SK-N-SH (cell line): Measurements from ENCODE around the gene EML1. TPM values are rescaled to one million over a fixed set of nuclear protein-coding genes. Genes with fewer than 3 reads are reported as not detected.
A peak's percentile ranks its signal among the peaks of the same experiment; 100 is the strongest.

ENCODE experiments used
- CTCF ChIA-PET: fragments of 300-600, 350-600 bp; formaldehyde crosslinking; extraction: SDS; loops from one replicate; lab custom pipeline; 2021; lab: Yijun Ruan, JAX
- POLR2A ChIA-PET: fragments of 350-600 bp; sonication (Branson Sonifier 250); formaldehyde crosslinking; extraction: SDS; loops from one replicate; lab custom pipeline; 2020; ENCODE audit warnings: antibody characterized with exemption, inconsistent platforms; lab: Yijun Ruan, JAX
- DNase-seq: peaks from one replicate; pipeline ENCODE4 v3.0.0; 2012
- H2AFZ ChIP-seq: fragments of 200-600 bp; sonication (generic); 2 replicates; pipeline ENCODE4 v1.8.1; 2016; ENCODE audit warnings: antibody characterized with exemption, mild to moderate bottlenecking, low read depth
- H3F3A ChIP-seq: fragments of 200-600 bp; sonication (generic); replicated peaks from 2 replicates; pipeline ENCODE3; 2016; ENCODE audit warnings: antibody characterized with exemption, mild to moderate bottlenecking; ENCODE audit not compliant: insufficient read depth
- H3K27ac ChIP-seq, 2 experiments: fragments of 200-500 bp in 1 of 2; fragments of 200-600 bp in 1 of 2; sonication (Bioruptor generic) in 1 of 2; sonication (generic), shearing (Covaris generic) in 1 of 2; 2 replicates each; pipeline versions ENCODE4 v1.5.1 to v1.6.1; 2014 to 2016; ENCODE audit warnings: low read depth in 2 of 2, inconsistent platforms in 1 of 2, low read length in 1 of 2, mild to moderate bottlenecking in 1 of 2, mixed read lengths in 1 of 2
- H3K27me3 ChIP-seq: fragments of 200-600 bp; sonication (generic), shearing (Covaris generic); 2 replicates; pipeline ENCODE4 v1.6.1; 2016; ENCODE audit warnings: mixed run types; ENCODE audit not compliant: insufficient read depth
- H3K36me3 ChIP-seq, 2 experiments: fragments of 200-500 bp in 1 of 2; fragments of 200-600 bp in 1 of 2; sonication (Bioruptor generic) in 1 of 2; sonication (generic) in 1 of 2; replicated peaks in 1 of 2; 2 replicates each; pipeline versions ENCODE3 to v1.5.1; 2014 to 2016; ENCODE audit warnings: low read length in 1 of 2, mild to moderate bottlenecking in 1 of 2; ENCODE audit not compliant: insufficient read depth in 2 of 2, control insufficient read depth in 1 of 2
- H3K4me1 ChIP-seq, 2 experiments: fragments of 200-500 bp in 1 of 2; fragments of 200-600 bp in 1 of 2; sonication (Bioruptor generic) in 1 of 2; sonication (generic), shearing (Covaris generic) in 1 of 2; 2 replicates each; pipeline versions ENCODE4 v1.5.1 to v1.6.1; 2014 to 2016; ENCODE audit warnings: low read depth in 1 of 2, low read length in 1 of 2, mixed run types in 1 of 2; ENCODE audit not compliant: insufficient read depth in 2 of 2, control insufficient read depth in 1 of 2
- H3K4me2 ChIP-seq: fragments of 200-600 bp; sonication (generic), shearing (Covaris generic); 2 replicates; pipeline ENCODE4 v1.6.1; 2017; ENCODE audit warnings: mixed run types
- H3K4me3 ChIP-seq, 2 experiments: fragments of 200-500 bp in 1 of 2; fragments of 200-600 bp in 1 of 2; sonication (Bioruptor generic) in 1 of 2; sonication (generic), shearing (Covaris generic) in 1 of 2; 2 replicates each; pipeline versions ENCODE4 v1.5.1 to v1.8.1; 2014 to 2016; ENCODE audit warnings: low read depth in 2 of 2, inconsistent platforms in 1 of 2, low read length in 1 of 2, mild to moderate bottlenecking in 1 of 2, mixed read lengths in 1 of 2, moderate library complexity in 1 of 2
- H3K79me2 ChIP-seq: fragments of 200-600 bp; sonication (generic); 2 replicates; pipeline ENCODE4 v1.8.1; 2017; ENCODE audit warnings: mild to moderate bottlenecking; ENCODE audit not compliant: insufficient read depth
- H3K9ac ChIP-seq: fragments of 200-600 bp; sonication (generic); 2 replicates; pipeline ENCODE4 v1.6.1; 2017; ENCODE audit warnings: mixed run types
- H3K9me2 ChIP-seq: fragments of 200-600 bp; sonication (generic); 2 replicates; pipeline ENCODE4 v1.6.1; 2017; ENCODE audit warnings: mixed run types
- H3K9me3 ChIP-seq: fragments of 200-600 bp; sonication (generic); 2 replicates; pipeline ENCODE4 v1.6.1; 2017; ENCODE audit warnings: mixed run types, mild to moderate bottlenecking, moderate library complexity
- H4K20me1 ChIP-seq: fragments of 200-600 bp; sonication (generic); 2 replicates; pipeline ENCODE4 v1.6.1; 2017; ENCODE audit warnings: mild to moderate bottlenecking, mixed run types; ENCODE audit not compliant: insufficient read depth
- FOXM1 ChIP-seq: IDR thresholded peaks from 2 replicates; pipeline ENCODE4 v1.4.0; 2012; ENCODE audit warnings: low read depth, mild to moderate bottlenecking
- GABPA ChIP-seq: IDR thresholded peaks from 2 replicates; pipeline ENCODE4 v1.4.0; 2012; ENCODE audit warnings: low read depth, mild to moderate bottlenecking
- JUND ChIP-seq: IDR thresholded peaks from 2 replicates; pipeline ENCODE4 v1.4.0; 2012
- NFIC ChIP-seq: IDR thresholded peaks from 2 replicates; pipeline ENCODE4 v1.4.0; 2012; ENCODE audit warnings: borderline replicate concordance
- TCF12 ChIP-seq: IDR thresholded peaks from 2 replicates; pipeline ENCODE4 v1.4.0; 2012
- YY1 ChIP-seq: IDR thresholded peaks from 2 replicates; pipeline ENCODE4 v1.4.0; 2012; ENCODE audit warnings: low read depth, mild to moderate bottlenecking
- WGBS: methylation state at CpG from one replicate; pipeline ENCODE4 v1.1.6; 2017; ENCODE audit warnings: low lambda C conversion rate; 5-methylcytosine and 5-hydroxymethylcytosine counted together
- polyA plus RNA-seq, 3 experiments: library from polyadenylated mRNA; depleted of rRNA; stranded (reverse); fragments of >200 nt; gene quantifications; 2 replicates each; pipeline ENCODE4 v1.2.3, GENCODE V29; 2012
- TF ChIP-seq, protein P1 (sequence below): fragments of 150-350 bp; IDR thresholded peaks from 2 replicates; pipeline ENCODE4 v1.6.1; 2016; ENCODE audit warnings: mild to moderate bottlenecking, low read depth, low read length
- TF ChIP-seq, protein P2 (sequence below): fragments of 150-350 bp; IDR thresholded peaks from 2 replicates; pipeline ENCODE4 v1.6.1; 2017; ENCODE audit warnings: antibody characterized with exemption, low read length, low read depth, borderline replicate concordance

Gene EML1
- polyA plus RNA-seq, 1 of the 3 experiments (the other 2 are of a cell fraction) = 6.3 TPM

DNA sequence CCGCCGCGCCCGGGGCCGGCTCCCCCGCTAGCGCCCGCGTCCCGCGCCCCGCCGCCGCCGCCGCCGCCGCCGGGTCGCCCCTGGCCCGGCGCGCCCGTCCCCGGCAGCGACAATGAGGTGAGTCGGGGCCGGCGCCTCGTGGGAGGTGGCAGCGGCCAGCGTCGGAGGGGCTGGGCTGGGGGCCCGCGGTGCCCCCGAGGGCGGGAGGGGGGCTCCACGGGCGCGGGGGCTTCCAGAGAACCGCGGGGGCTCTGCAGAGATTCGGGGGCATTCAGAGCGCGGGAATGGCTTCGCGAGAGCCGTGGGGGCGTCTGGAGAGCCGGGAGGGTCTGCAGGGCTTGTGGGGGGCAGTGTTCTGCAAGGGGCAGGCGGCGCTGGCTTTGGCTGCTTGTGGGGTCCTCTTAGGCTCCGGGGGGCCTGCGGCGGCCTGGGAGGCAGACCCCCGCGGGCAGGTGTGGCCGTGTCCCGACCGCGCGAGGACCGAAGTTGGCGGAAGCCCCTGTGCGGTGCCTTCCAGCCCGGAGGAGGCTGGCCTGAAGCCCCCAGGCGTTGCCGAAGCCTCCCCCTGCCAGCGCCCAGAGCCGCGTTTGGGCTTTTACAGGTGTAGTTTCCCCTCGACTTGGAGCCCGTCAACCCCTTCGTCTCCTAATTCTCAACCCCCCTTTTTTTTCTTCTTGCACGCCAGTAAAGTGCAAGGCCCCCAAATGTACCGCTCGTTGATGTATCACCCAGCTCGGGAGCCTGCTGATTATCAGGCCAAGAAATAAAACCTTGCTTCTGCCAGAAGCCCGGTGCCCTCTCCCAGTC is 178.9 kb downstream of the EML1 start:
- Histone ChIP-seq H3K79me2 (peaks cover 48% of the 10 kb centered on the region), H3K9me2 (no peaks in the 10 kb centered on the region), H3K9ac (peak overlapping the region; percentile 63), H3K27ac (peak overlapping the region; percentile 15 to 88; a peak in 3 of 4 replicates), H3K9me3 (no peaks in the 10 kb centered on the region), H3K36me3 (peaks cover 0 to 6% of the 10 kb centered on the region in 2 experiments), H3K4me1 (peaks cover 11 to 12% of the 10 kb centered on the region in 2 experiments; a peak in 2 of 4 replicates), H3K4me3 (peak overlapping the region; percentile 80 to 87), H3K27me3 (no peaks in the 10 kb centered on the region), H3K4me2 (peak overlapping the region; percentile 81), H3F3A (peaks cover 14% of the 10 kb centered on the region), H2AFZ (peak overlapping the region; percentile 58; the same call in 1 of the 2 replicates), H4K20me1 (no peaks in the 10 kb centered on the region)
- WGBS = 2% methylated on average over 17 of the region's 79 CpGs
- ChIA-PET CTCF (interaction anchor here (0.6 to 1.9 kb wide), 5 partner anchors 9 to 221 kb away, joined by 3 to 10 read pairs (median 7); no protein-coding TSS in a partner anchor), POLR2A (interaction anchor here (1.4 kb wide), 1 partner anchor 170 kb away, joined by 4 read pairs; no protein-coding TSS in a partner anchor)
- DNase-seq = peak; percentile 67
- TF ChIP-seq TCF12 (no peak), YY1 (no peak)

DNA sequence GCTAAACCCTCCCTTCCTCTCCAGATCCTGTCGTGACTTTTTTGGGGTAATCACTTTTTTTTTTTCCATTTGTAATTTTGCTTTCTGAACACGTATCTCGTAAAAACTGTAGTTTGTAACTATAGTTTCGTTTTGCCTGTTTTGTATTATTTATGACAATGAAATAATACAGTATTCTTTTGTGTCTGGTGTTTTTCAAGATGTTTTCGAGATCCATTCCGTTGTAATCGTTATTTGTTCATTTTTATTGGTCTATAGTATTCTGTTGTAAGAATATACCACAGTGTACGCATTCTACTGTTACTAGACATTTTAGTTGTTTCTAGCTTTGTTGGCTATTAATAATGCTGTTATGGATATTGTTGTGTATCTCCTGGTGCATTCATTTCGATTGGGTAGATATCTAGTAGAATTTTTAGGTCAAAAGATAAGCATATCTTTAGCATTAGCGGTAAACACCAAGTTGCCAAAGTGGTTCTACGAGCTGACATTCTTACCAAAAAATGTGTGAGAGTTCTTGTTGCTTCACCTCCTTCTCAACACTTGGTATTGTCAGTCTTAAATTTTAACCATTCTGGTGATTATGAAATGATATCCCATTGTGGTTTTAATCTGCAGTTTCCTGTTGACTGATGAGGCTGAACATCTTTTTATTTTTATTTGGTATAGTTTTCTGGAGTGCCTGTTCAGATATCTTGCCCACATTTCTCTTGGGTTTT is 179.7 kb downstream of the EML1 start:
- H3K27me3 ChIP-seq = no peaks in the 10 kb centered on the region
- 47% methylated on average over 11 of the region's 11 CpGs for WGBS
- peak overlapping the region; percentile 63; the same call in 1 of the 2 replicates for H3K9ac ChIP-seq
- no peaks in the 10 kb centered on the region for H4K20me1 ChIP-seq
- peaks cover 0 to 6% of the 10 kb centered on the region in 2 experiments for H3K36me3 ChIP-seq
- peak overlapping the region; percentile 81 for H3K4me2 ChIP-seq
- peaks cover 12% of the 10 kb centered on the region for H3F3A ChIP-seq
- peak overlapping the region; percentile 58; the same call in 1 of the 2 replicates for H2AFZ ChIP-seq
- peaks cover 54% of the 10 kb centered on the region for H3K79me2 ChIP-seq
- POLR2A ChIA-PET = no interaction called here
- H3K4me3 ChIP-seq = peak overlapping the region; percentile 80 to 87
- H3K27ac ChIP-seq = peak overlapping the region; percentile 15 to 88; a peak in 2 of 4 replicates
- peaks cover 10 to 11% of the 10 kb centered on the region in 2 experiments; a peak in 2 of 4 replicates for H3K4me1 ChIP-seq
- TF ChIP-seq, protein P1, sequence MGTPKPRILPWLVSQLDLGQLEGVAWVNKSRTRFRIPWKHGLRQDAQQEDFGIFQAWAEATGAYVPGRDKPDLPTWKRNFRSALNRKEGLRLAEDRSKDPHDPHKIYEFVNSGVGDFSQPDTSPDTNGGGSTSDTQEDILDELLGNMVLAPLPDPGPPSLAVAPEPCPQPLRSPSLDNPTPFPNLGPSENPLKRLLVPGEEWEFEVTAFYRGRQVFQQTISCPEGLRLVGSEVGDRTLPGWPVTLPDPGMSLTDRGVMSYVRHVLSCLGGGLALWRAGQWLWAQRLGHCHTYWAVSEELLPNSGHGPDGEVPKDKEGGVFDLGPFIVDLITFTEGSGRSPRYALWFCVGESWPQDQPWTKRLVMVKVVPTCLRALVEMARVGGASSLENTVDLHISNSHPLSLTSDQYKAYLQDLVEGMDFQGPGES = no peak
- no peak for TF ChIP-seq JUND
- TF ChIP-seq GABPA = no peak
- TF ChIP-seq NFIC = no peak
- TF ChIP-seq FOXM1 = no peak
- TF ChIP-seq, protein P2, sequence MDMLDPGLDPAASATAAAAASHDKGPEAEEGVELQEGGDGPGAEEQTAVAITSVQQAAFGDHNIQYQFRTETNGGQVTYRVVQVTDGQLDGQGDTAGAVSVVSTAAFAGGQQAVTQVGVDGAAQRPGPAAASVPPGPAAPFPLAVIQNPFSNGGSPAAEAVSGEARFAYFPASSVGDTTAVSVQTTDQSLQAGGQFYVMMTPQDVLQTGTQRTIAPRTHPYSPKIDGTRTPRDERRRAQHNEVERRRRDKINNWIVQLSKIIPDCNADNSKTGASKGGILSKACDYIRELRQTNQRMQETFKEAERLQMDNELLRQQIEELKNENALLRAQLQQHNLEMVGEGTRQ = no peak
- H3K9me3 ChIP-seq = no peaks in the 10 kb centered on the region
- CTCF ChIA-PET = interaction anchor here (1.2 to 1.9 kb wide), 3 partner anchors 26 to 220 kb away, joined by 6 to 9 read pairs (median 7); no protein-coding TSS in a partner anchor
- H3K9me2 ChIP-seq = no peaks in the 10 kb centered on the region
- DNase-seq = no peak
